Naive thymus-derived CD8-positive, alpha-beta T cell (primary cell): ENCODE data around the gene MYLK. TPM values are rescaled to one million over a fixed set of nuclear protein-coding genes. Genes with fewer than 3 reads are reported as not detected.
A peak's percentile ranks its signal among the peaks of the same experiment; 100 is the strongest.

Source experiments
- ATAC-seq, 2 donors: fragments of 150-1000 bp; cut with Tn5 transposase in 1 of 2; sonication (Bioruptor Pico), chemical (Tn5 transposase) in 1 of 2; 1 replicate in 1 of 2; 2 replicates in 1 of 2; pipeline ENCODE4 v1.10.0; 2021; ENCODE audit warnings: mild to moderate bottlenecking in 2 of 2, moderate library complexity in 2 of 2
- POLR2A ChIA-PET: fragments of 350-600 bp; sonication (Branson Sonifier 250); formaldehyde crosslinking; loops from one replicate; lab custom pipeline; 2021; ENCODE audit warnings: antibody characterized with exemption; lab: Charles Lee
- DNase-seq, 10 donors: peaks; one replicate each; pipeline versions ENCODE4 v3.0.0 to v3.0.0-alpha.2; 2020 to 2022
- H3K27ac Mint-ChIP-seq, 10 donors: one replicate each; pipeline ENCODE4 v1.8.0; 2020 to 2022; ENCODE audit warnings: mild to moderate bottlenecking in 10 of 10, mixed read lengths in 10 of 10, moderate library complexity in 4 of 10, inconsistent platforms in 1 of 10
- H3K27me3 Mint-ChIP-seq, 5 donors: one replicate each; pipeline ENCODE4 v1.8.0; 2021 to 2022; ENCODE audit warnings: mixed read lengths in 5 of 5
- H3K36me3 Mint-ChIP-seq, 3 donors: one replicate each; pipeline ENCODE4 v1.8.0; 2020 to 2022; ENCODE audit warnings: mixed read lengths in 3 of 3, mild to moderate bottlenecking in 2 of 3, inconsistent platforms in 1 of 3
- H3K4me1 Mint-ChIP-seq, 4 donors: one replicate each; pipeline ENCODE4 v1.8.0; 2021 to 2022; ENCODE audit warnings: mixed read lengths in 4 of 4
- H3K4me3 Mint-ChIP-seq, 10 donors: one replicate each; pipeline ENCODE4 v1.8.0; 2020 to 2022; ENCODE audit warnings: mild to moderate bottlenecking in 10 of 10, mixed read lengths in 10 of 10, moderate library complexity in 6 of 10, inconsistent platforms in 1 of 10
- H3K9me3 Mint-ChIP-seq, 9 donors: one replicate each; pipeline ENCODE4 v1.8.0; 2020 to 2022; ENCODE audit warnings: mixed read lengths in 9 of 9, mild to moderate bottlenecking in 3 of 9, inconsistent platforms in 1 of 9, moderate library complexity in 1 of 9
- polyA plus RNA-seq, 3 donors: library from polyadenylated mRNA; unstranded; fragments of 300-500 nt; fragmentation: Illumina TruSeq; gene quantifications; one replicate each; pipeline ENCODE4 v1.2.3, GENCODE V29; 2021
- total RNA-seq, 8 experiments: library from RNA in 2 of 8; stranded (reverse) in 2 of 8; gene quantifications; one replicate each; pipeline ENCODE4 v1.2.3 and lab custom pipeline; 2021 to 2026

MYLK gene
- total and polyA plus RNA-seq, 5 experiments from 2014 or later = 0.02 to 0.16 (median 0.10) TPM; not detected in 2

- no peak for ATAC-seq
- peak overlapping the region in 2 of 10 donors; percentile 34 to 69 for H3K27ac Mint-ChIP-seq
- no peak for DNase-seq
- POLR2A ChIA-PET = no interaction called here
- H3K36me3 Mint-ChIP-seq = peaks cover 0 to 39% (median 0%) of the 10 kb centered on the region in 3 donors
- H3K4me3 Mint-ChIP-seq = peak overlapping the region in 1 of 10 donors; percentile 18
- no peaks in the 10 kb centered on the region for H3K27me3 Mint-ChIP-seq
- no peaks in the 10 kb centered on the region for H3K9me3 Mint-ChIP-seq
- peaks cover 7 to 28% (median 15%) of the 10 kb centered on the region in 4 donors for H3K4me1 Mint-ChIP-seq
Observed at GRCh38 chr3:123571264-123571972, 312.7 kb downstream of the MYLK start.

GRCh38 chr3:123568875-123569274 is 315.3 kb downstream of the MYLK start:
- H3K27me3 Mint-ChIP-seq = no peaks in the 10 kb centered on the region
- peaks cover 9 to 18% (median 15%) of the 10 kb centered on the region in 4 donors for H3K4me1 Mint-ChIP-seq
- no peaks in the 10 kb centered on the region for H3K9me3 Mint-ChIP-seq
- POLR2A ChIA-PET = no interaction called here
- ATAC-seq = no peak
- no peak overlapping the region for H3K27ac Mint-ChIP-seq
- no peak overlapping the region for H3K4me3 Mint-ChIP-seq
- H3K36me3 Mint-ChIP-seq = peaks cover 0 to 41% (median 0%) of the 10 kb centered on the region in 3 donors
- DNase-seq = no peak

GRCh38 chr3:123568034-123568433 is 316.1 kb downstream of the MYLK start:
- Mint-ChIP-seq H3K9me3 (no peaks in the 10 kb centered on the region), H3K4me1 (peaks cover 14 to 22% (median 15%) of the 10 kb centered on the region in 4 donors), H3K4me3 (no peak overlapping the region), H3K27me3 (no peaks in the 10 kb centered on the region), H3K27ac (peak overlapping the region in 1 of 10 donors; percentile 57), H3K36me3 (peaks cover 0 to 46% (median 0%) of the 10 kb centered on the region in 3 donors)
- POLR2A ChIA-PET = interaction anchor here (1.1 kb wide), 1 partner anchor 16 kb away, joined by 3 read pairs; no protein-coding TSS in a partner anchor
- no peak for DNase-seq
- ATAC-seq = no peak

GRCh38 chr3:123564056-123564455 is 320.1 kb downstream of the MYLK start:
- H3K27me3 Mint-ChIP-seq = no peaks in the 10 kb centered on the region
- POLR2A ChIA-PET = no interaction called here

GRCh38 chr3:123562547-123562946 is 321.6 kb downstream of the MYLK start:
- H3K4me3 Mint-ChIP-seq = no peak overlapping the region
- H3K9me3 Mint-ChIP-seq = no peaks in the 10 kb centered on the region
- H3K27ac Mint-ChIP-seq = peak overlapping the region in 1 of 10 donors; percentile 75
- DNase-seq = no peak
- ATAC-seq = no peak
- peaks cover 0 to 25% (median 0%) of the 10 kb centered on the region in 3 donors for H3K36me3 Mint-ChIP-seq
- POLR2A ChIA-PET = no interaction called here
- peaks cover 4 to 11% (median 8%) of the 10 kb centered on the region in 4 donors for H3K4me1 Mint-ChIP-seq
- H3K27me3 Mint-ChIP-seq = no peaks in the 10 kb centered on the region

More at GRCh38 chr3:123564056-123564455, 320.1 kb downstream of the MYLK start:
- Mint-ChIP-seq H3K36me3 (peaks cover 0 to 34% (median 0%) of the 10 kb centered on the region in 3 donors), H3K4me3 (no peak overlapping the region), H3K4me1 (peaks cover 4 to 15% (median 13%) of the 10 kb centered on the region in 4 donors), H3K9me3 (no peaks in the 10 kb centered on the region), H3K27ac (peak overlapping the region in 1 of 10 donors; percentile 4)
- DNase-seq (no peak), ATAC-seq (no peak)

DNA sequence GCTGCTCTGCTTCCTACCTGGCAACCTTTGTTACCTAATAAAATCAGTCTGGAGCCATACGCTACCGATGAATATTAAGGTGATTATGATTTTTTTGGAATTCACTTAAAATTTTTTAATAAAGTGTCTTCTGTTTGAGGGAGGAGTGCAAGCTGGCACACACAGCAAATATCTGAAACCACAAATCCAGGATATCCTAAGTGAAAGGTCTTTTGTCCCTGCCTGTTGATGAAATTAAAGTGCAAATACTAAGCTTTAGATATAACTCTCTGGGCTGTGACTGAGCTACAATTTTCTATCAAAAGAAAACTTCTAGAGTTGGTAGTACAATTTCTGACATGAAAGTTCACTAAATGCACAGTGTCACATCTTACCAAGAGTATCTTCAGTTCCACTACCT is 322.9 kb downstream of the MYLK start:
- POLR2A ChIA-PET = no interaction called here

More for the DNA sequence above, 322.9 kb downstream of the MYLK start:
- ATAC-seq (no peak), DNase-seq (no peak)
- H3K27ac Mint-ChIP-seq = no peak overlapping the region
- no peak overlapping the region for H3K4me3 Mint-ChIP-seq
- H3K27me3 Mint-ChIP-seq = no peaks in the 10 kb centered on the region
- peaks cover 4 to 11% (median 8%) of the 10 kb centered on the region in 4 donors for H3K4me1 Mint-ChIP-seq
- no peaks in the 10 kb centered on the region for H3K9me3 Mint-ChIP-seq
- peaks cover 3 to 38% (median 6%) of the 10 kb centered on the region in 3 donors for H3K36me3 Mint-ChIP-seq

Other genes with a start within 250 kb of the MYLK start
- gene CCDC14, start 76.9 kb upstream of the MYLK start, total RNA-seq = 10 to 100 TPM; 40.5 to 44.4 TPM
- gene CCDC14, start 76.9 kb upstream of the MYLK start, polyA plus RNA-seq = 1 to 10 TPM; 4.6 to 6.6 (median 5.3) TPM
- gene ROPN1, start 107.8 kb upstream of the MYLK start, total RNA-seq = not detected
- not detected for gene ROPN1, start 107.8 kb upstream of the MYLK start, polyA plus RNA-seq
- 1 to 10 TPM; 2.6 to 4.4 TPM for gene KALRN, start 149.0 kb upstream of the MYLK start, total RNA-seq
- gene KALRN, start 149.0 kb upstream of the MYLK start, polyA plus RNA-seq = under 1 TPM in 2 of 3 donors, not detected in 1; 0.73 to 0.75 TPM